ENCODE results near the gene TTC7B.

The TTC7B gene

GRCh38 chr14:90521084-90521929, 294.9 kb downstream of the TTC7B start:
- no peak for DNase-seq

GRCh38 chr14:90520326-90520725, 295.9 kb downstream of the TTC7B start:
- no peak for DNase-seq

GRCh38 chr14:90519262-90519920, 296.8 kb downstream of the TTC7B start:
- no peak for DNase-seq

GRCh38 chr14:90518941-90519256, 297.3 kb downstream of the TTC7B start:
- DNase-seq = peak in 1 of 2 donors; percentile 4

DNA sequence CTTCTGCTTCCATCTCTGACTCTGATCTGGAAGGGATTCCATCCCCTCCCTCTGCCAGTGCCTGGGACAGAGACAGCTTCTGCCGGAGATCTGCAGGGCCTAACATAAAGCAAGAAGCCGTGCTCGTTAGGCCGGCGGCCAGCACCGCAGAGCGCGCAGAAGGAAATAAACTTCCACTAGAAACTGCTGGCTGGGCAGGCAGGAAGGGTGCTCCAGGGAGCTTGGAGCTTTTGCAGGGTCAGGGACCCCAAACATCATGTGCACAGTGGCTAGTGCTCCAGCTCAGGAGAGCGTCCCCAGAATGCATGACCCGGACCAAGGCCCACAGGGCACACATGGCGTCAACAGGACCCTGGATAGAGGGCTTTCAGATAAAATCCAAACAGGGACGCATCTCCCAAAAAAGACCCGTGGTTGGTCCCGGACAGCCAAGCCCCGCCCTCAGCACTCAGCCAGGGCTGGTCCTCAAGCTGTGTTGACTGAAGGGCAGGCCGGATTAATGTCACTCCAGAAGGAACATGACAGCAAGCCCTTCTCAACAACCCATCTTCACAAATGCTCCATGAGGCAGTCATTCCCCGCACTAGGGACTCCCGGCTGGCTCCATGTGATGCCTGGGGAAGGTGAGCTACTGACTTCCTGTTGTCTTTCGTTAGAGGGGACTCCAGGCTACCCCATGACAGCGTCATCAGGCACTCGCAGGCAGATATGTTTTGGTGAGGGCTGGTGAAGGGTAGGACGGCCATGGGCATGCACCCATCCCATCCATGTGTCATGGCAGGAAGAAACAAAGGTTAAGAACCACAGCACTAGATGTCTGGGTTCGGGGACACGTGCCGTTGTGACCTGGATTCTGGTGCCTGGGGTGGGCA, 297.9 kb downstream of the TTC7B start:
- DNase-seq = no peak

GRCh38 chr14:90517076-90517841, 299.0 kb downstream of the TTC7B start:
- DNase-seq = no peak

- DNase-seq = no peak
These were observed 301.7 kb downstream of the TTC7B start for GRCh38 chr14:90514566-90514965.

- no peak for DNase-seq
These were observed 302.2 kb downstream of the TTC7B start for GRCh38 chr14:90514015-90514398.

DNA sequence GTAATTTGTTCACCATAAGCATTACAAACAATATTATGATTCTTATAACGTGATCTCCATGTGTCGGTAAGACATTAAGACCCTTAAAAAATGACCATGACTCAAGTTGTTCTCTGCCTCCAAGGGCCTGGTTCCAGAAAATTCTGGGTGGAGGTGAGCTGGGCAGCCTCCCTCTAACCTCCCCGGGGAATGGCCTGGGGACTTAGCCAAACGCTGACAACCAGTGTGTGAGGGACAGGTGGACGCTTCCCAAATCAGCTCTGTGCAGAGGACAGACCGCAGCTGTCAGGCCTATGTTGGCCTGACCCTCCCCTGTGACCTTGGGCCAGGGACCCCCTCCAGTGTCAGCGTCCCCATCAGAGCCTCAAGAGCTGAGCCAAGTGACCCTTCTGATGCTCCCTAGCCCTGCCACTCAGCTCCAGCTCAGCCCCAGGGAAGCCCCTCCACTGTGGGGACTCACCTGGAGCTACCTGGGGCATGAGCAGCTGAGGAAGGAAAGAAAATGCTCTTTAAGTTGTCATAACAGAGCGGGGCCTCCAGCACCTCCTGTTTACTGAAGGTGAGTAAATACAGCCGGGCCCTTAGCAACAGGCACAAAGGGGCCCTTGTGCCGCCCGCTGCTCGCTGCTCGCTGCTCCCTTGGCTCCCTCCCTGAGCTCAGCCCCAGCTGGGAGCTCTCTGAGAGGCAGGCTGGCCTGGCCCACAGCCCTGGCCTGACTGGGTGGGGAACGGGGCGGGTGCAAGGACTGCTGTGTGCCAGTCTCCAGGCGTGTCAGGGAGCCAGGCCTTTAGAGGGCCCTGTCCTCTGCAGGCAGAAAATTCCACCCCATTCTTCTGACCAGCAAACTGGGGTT, 302.8 kb downstream of the TTC7B start:
- no peak for DNase-seq

- DNase-seq = no peak
These were observed 303.8 kb downstream of the TTC7B start for GRCh38 chr14:90512329-90512991.

DNA sequence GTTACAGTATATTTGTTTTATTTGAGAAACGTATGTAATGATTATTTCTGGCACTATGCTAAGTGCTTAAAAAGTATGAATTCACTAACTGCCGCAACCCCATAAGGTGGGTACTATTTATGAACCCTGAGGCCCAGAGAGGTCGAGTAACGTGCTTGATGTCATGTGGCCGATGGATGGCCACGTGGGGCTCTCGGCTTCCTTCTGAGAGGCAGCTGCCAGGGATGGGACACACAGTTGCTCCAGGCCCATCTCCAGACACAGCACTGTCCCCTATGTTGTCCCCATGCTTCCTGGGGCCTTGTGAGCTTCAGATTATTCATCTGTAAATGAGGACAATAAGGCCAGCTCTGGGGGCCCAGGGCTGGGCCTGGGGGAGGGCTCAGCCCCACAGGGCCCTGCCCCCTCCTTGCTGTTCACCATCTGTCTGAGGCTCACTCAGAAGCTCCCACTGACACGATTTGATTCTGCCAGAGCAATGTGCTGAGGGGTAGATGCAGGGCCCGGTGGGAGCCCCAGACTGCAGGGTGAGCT, 304.4 kb downstream of the TTC7B start:
- DNase-seq = no peak

GRCh38 chr14:90511252-90511651, 305.0 kb downstream of the TTC7B start:
- no peak for DNase-seq

GRCh38 chr14:90510159-90510558, 306.1 kb downstream of the TTC7B start:
- DNase-seq = no peak

DNA sequence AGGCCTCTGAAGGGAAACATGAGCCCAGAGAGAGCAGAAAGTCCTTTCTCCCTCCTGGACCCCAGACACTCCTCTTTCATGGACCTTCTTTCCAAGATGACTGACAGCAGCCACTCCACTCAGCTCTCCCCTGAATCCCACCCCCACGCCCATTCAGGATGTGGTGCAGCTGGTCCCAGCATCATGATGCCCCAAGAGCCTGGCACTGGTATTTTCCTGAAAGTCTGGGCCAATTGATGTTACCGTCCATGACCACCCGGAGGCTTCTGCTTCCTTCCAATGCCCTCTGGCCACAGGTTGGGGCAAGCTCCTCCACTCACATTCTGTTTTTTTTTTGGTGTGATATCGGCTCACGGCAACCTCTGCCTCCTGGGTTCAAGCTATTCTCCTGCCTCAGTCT, 306.8 kb downstream of the TTC7B start:
- no peak for DNase-seq

GRCh38 chr14:90508536-90509254, 307.5 kb downstream of the TTC7B start:
- no peak for DNase-seq

- no peak for DNase-seq
These were observed 308.2 kb downstream of the TTC7B start for GRCh38 chr14:90508036-90508435.

GRCh38 chr14:90507428-90507827, 308.8 kb downstream of the TTC7B start:
- no peak for DNase-seq

- no peak for DNase-seq
These were observed 309.5 kb downstream of the TTC7B start for GRCh38 chr14:90506748-90507147.

- DNase-seq = no peak
These were observed 310.7 kb downstream of the TTC7B start for GRCh38 chr14:90505531-90505930.

DNA sequence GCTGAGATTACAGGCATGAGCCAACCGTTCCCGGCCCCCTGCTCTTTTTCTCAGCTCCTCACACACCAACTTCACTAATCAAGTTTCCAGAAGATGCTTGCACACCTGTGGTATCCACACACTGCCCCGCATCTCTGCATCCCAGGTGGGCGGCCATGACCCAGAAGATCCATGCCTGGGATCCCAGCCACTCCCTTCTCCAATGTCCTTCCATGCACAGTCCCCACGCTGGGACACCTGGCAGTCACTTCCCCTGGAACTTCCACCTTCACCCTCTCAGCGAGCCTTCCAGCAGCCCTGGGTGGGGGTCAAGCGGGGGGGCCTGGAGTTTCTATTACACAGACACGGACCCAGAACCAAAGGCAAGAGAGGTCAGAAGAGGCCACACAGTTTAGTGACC, 311.6 kb downstream of the TTC7B start:
- DNase-seq = no peak

All from inflammatory macrophage (primary cell).